SU-DHL-6 (cell line): Measurements from ENCODE around the gene PHYHIPL.

Experiments used
- EZH2phosphoT487 ChIP-seq: fragments of 200-600 bp; sonication (generic), shearing (Covaris generic); conservative IDR thresholded peaks from 2 replicates; pipeline ENCODE4 v1.6.1; 2018; ENCODE audit warnings: mild to moderate bottlenecking, antibody characterized with exemption, low read length, moderate library complexity, mixed read lengths
- TF ChIP-seq, protein P1 (sequence below): fragments of 200-600 bp; sonication (generic); IDR thresholded peaks from one replicate; pipeline ENCODE4 v1.5.1; 2017; ENCODE audit warnings: antibody characterized with exemption, mild to moderate bottlenecking, low read length, moderate library complexity; ENCODE audit not compliant: insufficient read depth, poor library complexity, severe bottlenecking

DNA sequence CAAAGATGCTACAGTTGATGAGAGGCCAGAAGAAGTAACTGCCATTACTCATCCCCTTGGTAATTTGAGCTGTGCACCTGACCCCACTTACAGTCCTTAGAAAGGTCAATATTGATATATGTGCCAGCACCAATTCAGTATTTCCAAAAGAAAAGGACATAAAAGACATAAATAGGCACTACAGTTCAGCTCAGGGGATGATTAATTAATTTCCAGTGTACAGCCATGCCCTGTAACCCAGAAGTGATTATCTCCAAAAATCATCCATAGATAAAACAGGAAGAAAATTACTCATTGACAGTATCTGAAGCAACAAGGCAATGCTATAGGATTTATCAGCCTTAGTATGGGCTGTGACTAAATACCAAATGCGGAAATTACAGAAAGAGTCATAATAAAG, 82.4 kb downstream of the PHYHIPL start:
- TF ChIP-seq, protein P1, sequence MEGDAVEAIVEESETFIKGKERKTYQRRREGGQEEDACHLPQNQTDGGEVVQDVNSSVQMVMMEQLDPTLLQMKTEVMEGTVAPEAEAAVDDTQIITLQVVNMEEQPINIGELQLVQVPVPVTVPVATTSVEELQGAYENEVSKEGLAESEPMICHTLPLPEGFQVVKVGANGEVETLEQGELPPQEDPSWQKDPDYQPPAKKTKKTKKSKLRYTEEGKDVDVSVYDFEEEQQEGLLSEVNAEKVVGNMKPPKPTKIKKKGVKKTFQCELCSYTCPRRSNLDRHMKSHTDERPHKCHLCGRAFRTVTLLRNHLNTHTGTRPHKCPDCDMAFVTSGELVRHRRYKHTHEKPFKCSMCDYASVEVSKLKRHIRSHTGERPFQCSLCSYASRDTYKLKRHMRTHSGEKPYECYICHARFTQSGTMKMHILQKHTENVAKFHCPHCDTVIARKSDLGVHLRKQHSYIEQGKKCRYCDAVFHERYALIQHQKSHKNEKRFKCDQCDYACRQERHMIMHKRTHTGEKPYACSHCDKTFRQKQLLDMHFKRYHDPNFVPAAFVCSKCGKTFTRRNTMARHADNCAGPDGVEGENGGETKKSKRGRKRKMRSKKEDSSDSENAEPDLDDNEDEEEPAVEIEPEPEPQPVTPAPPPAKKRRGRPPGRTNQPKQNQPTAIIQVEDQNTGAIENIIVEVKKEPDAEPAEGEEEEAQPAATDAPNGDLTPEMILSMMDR = no peak
- no peak for TF ChIP-seq EZH2phosphoT487
